ENCODE measurements around the gene HAPLN3. TPM values are rescaled to one million over a fixed set of nuclear protein-coding genes. Genes with fewer than 3 reads are reported as not detected.

HAPLN3 gene
- total RNA-seq, 1 donor from 2014 or later, result 64.8 TPM

- peak; percentile 57 to 94 for DNase-seq (ENCODE audit: low read depth in 2 of 2)
Observed at GRCh38 chr15:88896333-88897033, 1.1 kb upstream of the HAPLN3 start.

- DNase-seq (ENCODE audit: low read depth in 2 of 2), result peak; percentile 51 to 70
Observed at GRCh38 chr15:88894348-88894818, 961 bp downstream of the HAPLN3 start.

- no peak for DNase-seq (ENCODE audit: low read depth in 2 of 2)
Observed at GRCh38 chr15:88891540-88892254, 3.6 kb downstream of the HAPLN3 start.

GRCh38 chr15:88890495-88890894 lies 4.8 kb downstream of the HAPLN3 start:
- no peak for DNase-seq (ENCODE audit: low read depth in 2 of 2)

- DNase-seq (ENCODE audit: low read depth in 2 of 2), result no peak
Observed at GRCh38 chr15:88888719-88889118, 6.6 kb downstream of the HAPLN3 start.

GRCh38 chr15:88887068-88887580 lies 8.2 kb downstream of the HAPLN3 start:
- DNase-seq (ENCODE audit: low read depth in 2 of 2), result no peak

- DNase-seq (ENCODE audit: low read depth in 2 of 2), result no peak
Observed at GRCh38 chr15:88882785-88883184, 12.6 kb downstream of the HAPLN3 start.

GRCh38 chr15:88881775-88882174 lies 13.6 kb downstream of the HAPLN3 start:
- no peak for DNase-seq (ENCODE audit: low read depth in 2 of 2)

GRCh38 chr15:88880944-88881740 lies 14.2 kb downstream of the HAPLN3 start:
- DNase-seq (ENCODE audit: low read depth in 2 of 2), result no peak

- peak in 1 of 2 donors; percentile 41 for DNase-seq (ENCODE audit: low read depth in 2 of 2)
Observed at GRCh38 chr15:88878720-88879184, 16.6 kb downstream of the HAPLN3 start.

- DNase-seq (ENCODE audit: low read depth in 2 of 2), result no peak
Observed at GRCh38 chr15:88877906-88878305, 17.4 kb downstream of the HAPLN3 start.

- no peak for DNase-seq (ENCODE audit: low read depth in 2 of 2)
Observed at GRCh38 chr15:88877415-88877814, 17.9 kb downstream of the HAPLN3 start.

- DNase-seq (ENCODE audit: low read depth in 2 of 2), result no peak
Observed at GRCh38 chr15:88876573-88876972, 18.8 kb downstream of the HAPLN3 start.

GRCh38 chr15:88874684-88875083 lies 20.7 kb downstream of the HAPLN3 start:
- DNase-seq (ENCODE audit: low read depth in 2 of 2), result no peak

- no peak for DNase-seq (ENCODE audit: low read depth in 2 of 2)
Observed at GRCh38 chr15:88874275-88874674, 21.1 kb downstream of the HAPLN3 start.

GRCh38 chr15:88873786-88874185 lies 21.6 kb downstream of the HAPLN3 start:
- no peak for DNase-seq (ENCODE audit: low read depth in 2 of 2)

- no peak for DNase-seq (ENCODE audit: low read depth in 2 of 2)
Observed at GRCh38 chr15:88872706-88873105, 22.6 kb downstream of the HAPLN3 start.

GRCh38 chr15:88872106-88872505 lies 23.2 kb downstream of the HAPLN3 start:
- no peak for DNase-seq (ENCODE audit: low read depth in 2 of 2)

- no peak for DNase-seq (ENCODE audit: low read depth in 2 of 2)
Observed at GRCh38 chr15:88871313-88871712, 24.0 kb downstream of the HAPLN3 start.

GRCh38 chr15:88866295-88866881 lies 29.0 kb downstream of the HAPLN3 start:
- DNase-seq (ENCODE audit: low read depth in 2 of 2), result no peak

- peak in 1 of 2 donors; percentile 9 for DNase-seq (ENCODE audit: low read depth in 2 of 2)
Observed at GRCh38 chr15:88865498-88866099, 29.7 kb downstream of the HAPLN3 start.
